GM13976 (cell line): ENCODE results near the gene ARMC6.

Source experiments
- DNase-seq: peaks from one replicate; pipeline ENCODE4 v3.0.0; 2012; ENCODE audit warnings: low spot score
- in situ Hi-C: fragments of 300-500 bp; cut with MboI; formaldehyde crosslinking; loops from one replicate; pipeline ENCODE4 v1.12.0; 2022; ENCODE audit warnings: low sequenced_read_pairs, mixed read lengths, inconsistent platforms; ENCODE audit not compliant: unreplicated experiment
- TF ChIP-seq, protein P1 (sequence below): IDR thresholded peaks from 2 replicates; pipeline ENCODE4 v1.5.1; 2012; ENCODE audit warnings: borderline replicate concordance, mild to moderate bottlenecking; ENCODE audit not compliant: insufficient read depth; ENCODE audit errors: extremely low read depth, missing control alignments, control extremely low read depth

ARMC6 gene

DNA sequence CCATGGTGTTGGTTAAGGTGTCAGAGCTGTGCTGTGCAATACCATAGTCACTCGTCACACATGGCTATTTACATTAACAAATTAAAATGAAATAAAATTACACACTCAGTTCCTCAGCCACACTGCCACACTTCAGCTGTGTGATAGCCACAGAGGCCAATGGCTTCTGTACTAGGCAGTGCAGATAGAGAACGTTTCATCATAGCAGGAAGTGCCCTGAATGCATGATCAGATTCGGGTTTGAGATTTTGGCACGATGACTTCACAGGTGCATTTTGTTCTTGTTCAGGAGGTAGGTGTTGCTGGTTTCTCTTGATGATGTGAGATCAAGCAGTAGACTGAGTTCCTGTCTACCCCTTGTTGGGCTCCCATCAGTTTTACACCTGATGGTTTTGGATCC lies 6.5 kb downstream of the ARMC6 start:
- in situ Hi-C loops: no loop called here
- DNase-seq: no peak
- TF ChIP-seq, protein P1, sequence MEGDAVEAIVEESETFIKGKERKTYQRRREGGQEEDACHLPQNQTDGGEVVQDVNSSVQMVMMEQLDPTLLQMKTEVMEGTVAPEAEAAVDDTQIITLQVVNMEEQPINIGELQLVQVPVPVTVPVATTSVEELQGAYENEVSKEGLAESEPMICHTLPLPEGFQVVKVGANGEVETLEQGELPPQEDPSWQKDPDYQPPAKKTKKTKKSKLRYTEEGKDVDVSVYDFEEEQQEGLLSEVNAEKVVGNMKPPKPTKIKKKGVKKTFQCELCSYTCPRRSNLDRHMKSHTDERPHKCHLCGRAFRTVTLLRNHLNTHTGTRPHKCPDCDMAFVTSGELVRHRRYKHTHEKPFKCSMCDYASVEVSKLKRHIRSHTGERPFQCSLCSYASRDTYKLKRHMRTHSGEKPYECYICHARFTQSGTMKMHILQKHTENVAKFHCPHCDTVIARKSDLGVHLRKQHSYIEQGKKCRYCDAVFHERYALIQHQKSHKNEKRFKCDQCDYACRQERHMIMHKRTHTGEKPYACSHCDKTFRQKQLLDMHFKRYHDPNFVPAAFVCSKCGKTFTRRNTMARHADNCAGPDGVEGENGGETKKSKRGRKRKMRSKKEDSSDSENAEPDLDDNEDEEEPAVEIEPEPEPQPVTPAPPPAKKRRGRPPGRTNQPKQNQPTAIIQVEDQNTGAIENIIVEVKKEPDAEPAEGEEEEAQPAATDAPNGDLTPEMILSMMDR: no peak

DNA sequence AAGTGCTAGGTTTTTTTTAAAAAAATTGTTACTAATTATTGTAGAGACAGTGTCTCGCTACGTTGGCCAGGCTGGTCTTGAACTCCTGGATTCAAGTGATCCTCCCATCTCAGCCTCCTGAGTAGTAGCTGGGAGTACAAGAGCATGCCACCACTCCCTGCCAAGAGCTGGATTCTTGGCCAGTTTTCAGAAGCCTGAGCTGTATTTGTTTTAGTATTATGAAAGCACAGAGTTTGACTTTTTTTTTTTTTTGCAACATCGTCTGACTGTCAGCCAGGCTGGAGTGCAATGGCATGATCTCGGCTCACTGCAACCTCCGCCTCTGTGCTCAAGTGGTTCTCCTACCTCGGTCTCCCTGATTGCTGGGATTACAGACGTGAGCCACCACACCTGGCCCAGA lies 7.0 kb downstream of the ARMC6 start:
- in situ Hi-C loops: no loop called here
- DNase-seq: no peak
- TF ChIP-seq, protein P1: no peak

DNA sequence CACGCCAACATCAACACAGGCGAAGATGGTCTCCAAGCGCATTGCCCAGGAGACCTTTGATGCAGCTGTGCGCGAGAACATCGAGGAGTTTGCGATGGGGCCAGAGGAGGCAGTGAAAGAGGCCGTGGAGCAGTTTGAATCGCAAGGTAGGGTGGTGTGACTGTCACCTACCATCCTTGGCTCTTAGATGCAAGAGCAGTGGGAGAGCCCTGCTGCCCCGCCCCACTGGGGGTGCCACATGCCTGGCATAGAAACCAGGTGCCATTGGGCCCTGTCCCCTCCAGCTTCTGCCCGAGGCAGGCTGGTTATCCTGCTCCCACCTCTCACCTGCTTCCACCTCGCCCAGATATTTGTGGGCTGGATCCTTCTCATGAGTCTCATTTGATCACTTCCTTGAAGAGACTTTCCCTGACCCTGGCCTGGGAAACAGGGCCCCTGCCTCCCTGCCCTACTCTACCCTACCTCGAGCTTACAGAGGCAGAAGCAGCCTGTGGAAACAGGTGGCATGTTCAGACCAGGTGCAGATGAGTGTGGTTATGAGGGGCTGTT lies 9.4 kb downstream of the ARMC6 start:
- TF ChIP-seq, protein P1: no peak
- DNase-seq: no peak
- in situ Hi-C loops: no loop called here

DNA sequence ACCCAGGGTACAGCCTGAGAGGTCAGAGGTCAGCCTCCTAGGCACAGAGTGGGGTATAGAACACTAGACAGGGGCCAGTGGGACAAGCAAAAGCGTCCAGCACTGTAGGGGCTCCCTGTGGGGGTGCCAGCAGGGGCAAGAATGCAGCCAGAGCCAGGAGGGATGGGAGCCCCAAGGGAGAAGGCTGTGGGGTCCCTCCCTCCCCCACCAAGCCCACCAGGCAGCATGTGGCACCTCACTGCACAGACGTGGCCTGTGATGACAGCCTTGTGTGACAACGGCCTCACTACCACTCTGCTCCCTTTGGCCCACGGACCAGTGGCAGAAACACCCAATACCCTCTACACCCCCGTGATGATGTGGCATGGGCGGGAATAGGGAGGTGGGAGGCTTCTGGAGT lies 10.1 kb downstream of the ARMC6 start:
- TF ChIP-seq, protein P1: no peak
- in situ Hi-C loops: no loop called here
- DNase-seq: no peak

DNA sequence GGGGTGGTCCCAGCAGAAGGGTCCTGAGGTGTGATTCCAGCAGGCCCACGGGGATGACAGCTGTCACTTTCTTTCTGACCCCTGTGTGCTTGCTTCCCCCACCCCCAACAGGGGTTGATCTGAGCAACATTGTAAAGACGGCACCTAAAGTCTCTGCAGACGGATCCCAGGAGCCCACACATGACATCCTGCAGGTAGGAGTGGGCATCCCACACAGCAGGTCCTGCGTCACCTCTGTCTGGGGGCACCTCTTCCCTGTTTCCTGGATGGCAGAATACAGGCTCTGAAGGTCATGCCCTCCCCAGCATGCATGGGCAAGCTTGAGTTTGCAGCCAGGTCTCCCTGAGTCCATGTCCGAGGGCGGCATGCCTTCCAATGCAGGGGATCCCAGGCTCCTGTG lies 10.5 kb downstream of the ARMC6 start:
- in situ Hi-C loops: no loop called here
- TF ChIP-seq, protein P1: no peak
- no peak for DNase-seq

DNA sequence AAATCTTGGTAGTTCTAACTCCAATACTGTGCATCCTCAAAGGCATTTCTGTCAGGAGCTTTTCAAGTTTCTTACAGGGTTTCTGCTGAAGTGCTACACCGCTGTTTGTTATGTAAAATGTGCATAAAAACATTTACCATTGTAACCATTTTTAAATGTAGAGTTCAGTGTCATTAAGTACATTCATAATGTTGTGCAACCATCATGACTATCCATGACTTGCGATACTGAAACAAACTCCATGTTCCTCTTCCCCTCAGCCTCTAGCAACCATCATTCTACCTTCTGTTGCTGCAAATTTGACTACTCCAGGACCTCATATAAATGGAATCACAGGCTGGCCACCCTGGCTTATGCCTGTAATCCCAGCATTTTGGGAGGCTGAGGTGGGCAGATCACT lies 16.0 kb downstream of the ARMC6 start:
- no peak for DNase-seq
- TF ChIP-seq, protein P1: no peak
- in situ Hi-C loops: no loop called here

DNA sequence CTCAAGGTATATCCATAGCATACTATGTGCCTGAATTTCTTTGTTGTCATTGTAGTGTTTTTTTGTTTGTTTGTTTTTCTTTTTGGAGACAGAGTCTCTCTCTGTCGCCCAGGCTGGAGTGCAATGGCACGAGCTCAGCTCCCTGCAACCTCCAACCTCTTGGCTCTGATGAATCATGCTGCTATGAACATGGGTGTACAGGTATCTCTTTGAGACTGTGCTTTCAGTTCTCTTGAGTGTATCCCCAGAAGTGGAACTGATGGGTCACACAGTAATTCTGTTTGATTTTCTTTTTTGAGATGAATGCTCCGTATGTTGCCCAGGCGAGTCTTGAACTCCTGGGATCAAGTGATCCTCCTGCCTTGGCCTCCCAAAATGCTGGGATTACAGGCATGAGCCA lies 16.7 kb downstream of the ARMC6 start:
- in situ Hi-C loops: no loop called here
- TF ChIP-seq, protein P1: no peak
- DNase-seq: no peak
